HL-60 (cell line): ENCODE data around the gene NCK2.

Source experiments
- CTCF ChIP-seq: IDR thresholded peaks from one replicate; pipeline ENCODE4 v1.5.1; 2011; ENCODE audit warnings: low read length, control low read depth, inconsistent platforms; ENCODE audit not compliant: insufficient read depth
- GABPA ChIP-seq: IDR thresholded peaks from 2 replicates; pipeline ENCODE4 v1.6.1; 2012; ENCODE audit warnings: low read depth
- POLR2AphosphoS5 ChIP-seq: IDR thresholded peaks from 2 replicates; pipeline ENCODE4 v1.6.1; 2012; ENCODE audit warnings: low read depth
- REST ChIP-seq: IDR thresholded peaks from 2 replicates; pipeline ENCODE4 v1.6.1; 2012; ENCODE audit warnings: low read depth; ENCODE audit not compliant: insufficient replicate concordance
- SPI1 ChIP-seq: IDR thresholded peaks from 2 replicates; pipeline ENCODE4 v1.6.1; 2012; ENCODE audit warnings: low read depth, mild to moderate bottlenecking, borderline replicate concordance

- TF ChIP-seq CTCF: no peak
- TF ChIP-seq REST: no peak
- no peak for TF ChIP-seq POLR2AphosphoS5
- TF ChIP-seq GABPA: no peak
- no peak for TF ChIP-seq SPI1
These were observed 3.5 kb upstream of the NCK2 start for GRCh38 chr2:105741174-105741573.
